Muscle layer of duodenum (tissue), 2 donors: Measurements from ENCODE around the gene KRTAP4-5.
"Not testable (repeated sequence)": the region's sequence is repeated elsewhere in the genome, so short reads cannot be mapped to it uniquely, and the experiment has no call there.

Source experiments
- H3K27ac ChIP-seq: one replicate; pipeline ENCODE4 v1.7.0; 2013; ENCODE audit warnings: mild to moderate bottlenecking, low read length
- H3K27me3 ChIP-seq: one replicate; pipeline ENCODE4 v1.7.0; 2013; ENCODE audit warnings: low read depth, mild to moderate bottlenecking, control low read depth, low read length
- H3K36me3 ChIP-seq, 2 donors: one replicate each; pipeline ENCODE4 v1.7.0; 2013; ENCODE audit warnings: low read length in 2 of 2, control low read depth in 1 of 2, mild to moderate bottlenecking in 1 of 2; ENCODE audit not compliant: insufficient read depth in 2 of 2, control insufficient read depth in 1 of 2
- H3K4me1 ChIP-seq, 2 donors: one replicate each; pipeline ENCODE4 v1.7.0; 2013; ENCODE audit warnings: low read length in 2 of 2, mild to moderate bottlenecking in 2 of 2, control low read depth in 1 of 2, moderate library complexity in 1 of 2; ENCODE audit not compliant: insufficient read depth in 2 of 2, control insufficient read depth in 1 of 2
- H3K4me3 ChIP-seq, 2 donors: one replicate each; pipeline ENCODE4 v1.7.0; 2013; ENCODE audit warnings: low read length in 2 of 2, low read depth in 1 of 2, mild to moderate bottlenecking in 1 of 2
- H3K9me3 ChIP-seq, 2 donors: one replicate each; pipeline ENCODE4 v1.7.0; 2013; ENCODE audit warnings: low read length in 2 of 2, control low read depth in 1 of 2, mild to moderate bottlenecking in 1 of 2; ENCODE audit not compliant: control insufficient read depth in 1 of 2
- donor health status: healthy.

The KRTAP4-5 gene

DNA sequence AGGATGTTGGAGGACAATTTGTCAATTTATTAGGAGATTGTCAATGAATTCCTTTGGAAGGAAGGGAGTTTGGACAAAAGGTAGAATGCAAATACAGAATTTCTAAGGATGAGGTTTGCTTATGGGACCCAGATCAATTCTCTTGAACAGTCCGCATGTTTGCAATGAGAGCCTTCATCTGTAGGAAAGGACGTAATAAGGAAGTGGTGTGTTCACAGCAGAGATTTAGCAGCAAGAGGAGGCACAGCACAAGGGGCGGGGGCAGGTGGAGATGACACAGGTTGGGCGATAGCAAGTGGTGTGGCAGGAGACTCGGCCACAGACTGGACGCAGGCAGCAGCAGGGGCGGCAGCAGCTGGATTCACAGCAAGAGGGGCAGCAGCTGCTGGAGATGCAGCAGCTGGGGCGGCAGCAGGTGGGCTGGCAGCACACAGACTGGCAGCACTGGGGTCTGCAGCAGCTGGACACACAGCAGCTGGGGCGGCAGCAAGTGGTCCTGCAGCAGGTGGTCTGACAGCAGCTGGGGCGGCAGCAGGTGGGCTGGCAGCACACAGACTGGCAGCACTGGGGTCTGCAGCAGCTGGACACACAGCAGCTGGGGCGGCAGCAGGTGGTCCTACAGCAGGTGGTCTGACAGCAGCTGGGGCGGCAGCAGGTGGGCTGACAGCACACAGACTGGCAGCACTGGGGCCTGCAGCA, 26.2 kb downstream of the KRTAP4-5 start:
- H3K9me3 ChIP-seq, H3K27me3 ChIP-seq, H3K4me3 ChIP-seq, H3K4me1 ChIP-seq, H3K36me3 ChIP-seq, H3K27ac ChIP-seq: not testable (repeated sequence)

DNA sequence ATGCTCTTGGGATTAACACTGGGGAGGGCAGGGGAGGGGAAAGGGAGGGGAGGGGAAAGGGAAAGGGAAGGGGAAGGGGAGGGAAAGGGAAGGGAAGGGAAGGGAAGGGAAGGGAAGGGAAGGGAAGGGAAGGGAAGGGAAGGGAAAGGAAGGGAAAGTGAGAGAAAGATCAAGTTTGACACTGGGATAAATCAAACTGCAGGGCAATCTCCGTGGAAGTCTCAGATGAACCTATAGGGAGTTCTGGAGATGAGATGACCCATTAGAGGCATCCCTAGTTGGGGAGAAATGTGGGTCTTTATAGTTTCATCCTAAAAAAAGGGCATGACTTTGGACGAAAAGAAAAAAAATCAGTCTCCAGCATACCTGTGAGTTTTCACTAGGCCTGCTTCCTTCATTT, 27.9 kb downstream of the KRTAP4-5 start:
- no peak overlapping the region for H3K27ac ChIP-seq
- H3K36me3 ChIP-seq = no peaks in the 10 kb centered on the region
- no peaks in the 10 kb centered on the region for H3K4me1 ChIP-seq
- H3K9me3 ChIP-seq = no peaks in the 10 kb centered on the region
- no peak overlapping the region for H3K4me3 ChIP-seq
- H3K27me3 ChIP-seq = no peaks in the 10 kb centered on the region

- H3K27me3 ChIP-seq, H3K27ac ChIP-seq, H3K4me3 ChIP-seq, H3K4me1 ChIP-seq, H3K36me3 ChIP-seq, H3K9me3 ChIP-seq: not testable (repeated sequence)
These were observed 29.6 kb downstream of the KRTAP4-5 start for GRCh38 chr17:41119696-41120690.

DNA sequence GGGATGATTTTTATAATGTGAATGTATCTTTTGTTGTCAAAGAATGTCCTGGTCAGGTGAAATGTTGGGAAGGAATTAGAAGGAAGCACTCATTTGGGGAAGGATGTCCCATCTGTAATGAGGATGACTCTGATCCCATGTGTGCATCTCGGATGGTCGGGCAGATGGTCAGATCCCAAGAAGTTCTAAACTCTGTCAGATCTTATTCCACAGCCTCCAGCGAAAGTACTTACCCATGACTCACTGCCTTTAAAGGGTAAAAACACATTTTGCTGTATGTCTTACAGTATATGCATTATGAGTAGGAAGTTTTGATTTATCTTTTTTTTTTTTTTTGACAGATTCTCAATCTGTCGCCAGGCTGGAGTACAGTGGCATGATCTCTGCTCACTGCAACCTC, 30.9 kb downstream of the KRTAP4-5 start:
- no peaks in the 10 kb centered on the region for H3K36me3 ChIP-seq
- no peaks in the 10 kb centered on the region for H3K27me3 ChIP-seq
- H3K4me3 ChIP-seq = no peak overlapping the region
- no peaks in the 10 kb centered on the region for H3K9me3 ChIP-seq
- no peaks in the 10 kb centered on the region for H3K4me1 ChIP-seq
- H3K27ac ChIP-seq = no peak overlapping the region

- not testable (repeated sequence) for H3K27me3 ChIP-seq, H3K4me3 ChIP-seq, H3K4me1 ChIP-seq, H3K9me3 ChIP-seq, H3K27ac ChIP-seq, H3K36me3 ChIP-seq
These were observed 31.7 kb downstream of the KRTAP4-5 start, which contains the start of gene KRTAP4-11 for GRCh38 chr17:41117846-41118386. KRTAP4-11 (minus strand) TSS chr17:41118373; CDS start chr17:41118315, 58 bp downstream.

GRCh38 chr17:41116297-41116696, 33.3 kb downstream of the KRTAP4-5 start:
- Histone ChIP-seq H3K4me3 (no peak overlapping the region), H3K9me3 (no peaks in the 10 kb centered on the region), H3K4me1 (no peaks in the 10 kb centered on the region), H3K36me3 (no peaks in the 10 kb centered on the region), H3K27me3 (no peaks in the 10 kb centered on the region), H3K27ac (no peak overlapping the region)

DNA sequence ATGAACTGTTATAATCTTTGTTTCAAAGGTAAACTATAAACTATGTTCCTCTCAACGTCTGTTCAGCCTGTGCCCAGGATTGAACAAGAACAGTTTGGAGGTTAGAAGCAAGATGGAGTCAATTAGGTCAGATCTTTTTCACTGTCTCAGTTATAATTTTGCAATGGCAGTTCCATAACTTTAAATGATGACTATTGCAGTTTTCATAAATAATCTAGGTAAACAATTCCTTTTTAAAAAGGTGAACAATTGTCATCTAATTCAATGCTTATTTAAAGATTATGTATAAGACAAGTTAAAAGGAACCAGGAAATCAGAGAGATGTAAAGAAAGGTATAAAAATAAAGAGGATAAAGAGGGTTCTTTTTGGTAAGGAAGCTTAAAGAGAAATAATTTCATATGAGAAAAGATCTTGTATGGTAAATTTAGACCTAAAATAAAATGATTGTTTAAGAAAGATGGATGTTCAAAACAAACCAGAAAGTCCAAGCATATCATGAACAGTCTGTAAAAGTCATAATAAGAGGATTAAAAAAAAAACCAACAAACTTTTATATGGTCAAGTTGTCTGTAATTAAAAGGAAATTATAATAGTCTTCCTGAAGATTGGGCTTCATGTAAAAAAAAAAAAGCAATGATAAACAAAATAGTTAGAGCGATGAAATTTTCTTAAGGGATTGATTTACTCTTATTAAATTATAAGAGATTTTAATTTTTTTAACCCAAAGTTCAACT, 38.3 kb downstream of the KRTAP4-5 start:
- Histone ChIP-seq H3K4me3 (no peak overlapping the region), H3K27ac (no peak overlapping the region), H3K4me1 (no peaks in the 10 kb centered on the region), H3K9me3 (no peaks in the 10 kb centered on the region), H3K36me3 (no peaks in the 10 kb centered on the region), H3K27me3 (no peaks in the 10 kb centered on the region)

DNA sequence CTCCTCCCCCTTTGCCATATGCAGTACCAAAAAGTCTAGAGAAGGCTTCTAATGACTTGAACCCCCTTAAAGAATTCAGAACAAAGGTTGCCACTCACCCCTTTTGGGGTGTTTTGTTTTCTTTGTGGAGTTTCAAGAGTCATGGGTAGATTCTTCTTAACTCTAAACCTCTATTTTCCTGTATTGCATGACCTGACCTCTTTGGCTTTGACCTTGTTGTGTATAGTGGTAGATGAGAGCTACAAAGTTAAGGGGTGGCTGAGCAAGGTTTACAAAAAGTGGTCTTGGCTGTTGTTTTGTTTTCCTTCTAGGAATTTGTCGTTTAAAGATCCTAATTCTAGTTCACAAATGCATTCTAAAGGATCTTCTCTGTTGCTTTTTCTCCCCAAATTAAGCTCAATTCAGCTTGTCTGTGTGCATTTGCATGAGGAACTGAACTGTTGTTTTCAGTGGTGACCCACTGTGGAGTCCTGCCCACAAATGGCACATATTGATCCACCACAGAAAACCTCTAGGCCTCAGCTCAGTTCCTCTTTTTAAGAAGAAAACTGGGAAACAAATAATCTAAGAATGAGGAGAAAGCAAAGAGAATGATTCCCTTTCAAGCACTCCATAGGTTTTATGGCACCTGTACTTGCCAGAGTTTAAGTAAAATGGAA, 40.8 kb downstream of the KRTAP4-5 start:
- not testable (repeated sequence) for H3K4me1 ChIP-seq, H3K36me3 ChIP-seq, H3K27ac ChIP-seq, H3K9me3 ChIP-seq, H3K27me3 ChIP-seq, H3K4me3 ChIP-seq

GRCh38 chr17:41107941-41108450, 41.6 kb downstream of the KRTAP4-5 start:
- no peaks in the 10 kb centered on the region for H3K9me3 ChIP-seq
- no peaks in the 10 kb centered on the region for H3K4me1 ChIP-seq
- no peaks in the 10 kb centered on the region for H3K36me3 ChIP-seq
- H3K27ac ChIP-seq = no peak overlapping the region
- no peaks in the 10 kb centered on the region for H3K27me3 ChIP-seq
- H3K4me3 ChIP-seq = no peak overlapping the region

- H3K36me3 ChIP-seq, H3K4me3 ChIP-seq, H3K27ac ChIP-seq, H3K9me3 ChIP-seq, H3K27me3 ChIP-seq, H3K4me1 ChIP-seq: not testable (repeated sequence)
These were observed 44.3 kb downstream of the KRTAP4-5 start, which contains the start of gene KRTAP4-9 for GRCh38 chr17:41105347-41105746. KRTAP4-9 (plus strand) TSS chr17:41105389; CDS start chr17:41105389, 0 bp downstream.
